ENCODE measurements around the gene RAD51B.

RAD51B gene

DNA sequence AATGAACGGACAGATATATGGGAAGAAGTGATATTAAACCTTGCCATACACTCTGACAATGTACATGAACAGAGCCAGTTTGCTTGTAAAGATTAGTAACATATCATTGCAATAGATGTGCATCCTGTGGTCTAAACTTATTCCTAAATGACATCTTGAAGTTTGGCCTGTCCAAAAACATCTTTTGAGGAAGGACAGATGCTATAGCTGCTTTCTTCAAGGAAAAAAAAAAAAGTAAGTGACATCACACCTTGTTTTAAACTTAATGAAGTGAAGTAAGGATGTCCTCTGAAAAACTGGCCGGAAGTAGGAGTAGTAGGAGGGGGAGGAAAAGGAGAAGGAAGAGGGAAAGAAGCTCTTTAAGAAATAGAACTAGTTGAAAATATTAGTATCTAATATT, 132.8 kb downstream of the RAD51B start:
- TF ChIP-seq, protein P1, sequence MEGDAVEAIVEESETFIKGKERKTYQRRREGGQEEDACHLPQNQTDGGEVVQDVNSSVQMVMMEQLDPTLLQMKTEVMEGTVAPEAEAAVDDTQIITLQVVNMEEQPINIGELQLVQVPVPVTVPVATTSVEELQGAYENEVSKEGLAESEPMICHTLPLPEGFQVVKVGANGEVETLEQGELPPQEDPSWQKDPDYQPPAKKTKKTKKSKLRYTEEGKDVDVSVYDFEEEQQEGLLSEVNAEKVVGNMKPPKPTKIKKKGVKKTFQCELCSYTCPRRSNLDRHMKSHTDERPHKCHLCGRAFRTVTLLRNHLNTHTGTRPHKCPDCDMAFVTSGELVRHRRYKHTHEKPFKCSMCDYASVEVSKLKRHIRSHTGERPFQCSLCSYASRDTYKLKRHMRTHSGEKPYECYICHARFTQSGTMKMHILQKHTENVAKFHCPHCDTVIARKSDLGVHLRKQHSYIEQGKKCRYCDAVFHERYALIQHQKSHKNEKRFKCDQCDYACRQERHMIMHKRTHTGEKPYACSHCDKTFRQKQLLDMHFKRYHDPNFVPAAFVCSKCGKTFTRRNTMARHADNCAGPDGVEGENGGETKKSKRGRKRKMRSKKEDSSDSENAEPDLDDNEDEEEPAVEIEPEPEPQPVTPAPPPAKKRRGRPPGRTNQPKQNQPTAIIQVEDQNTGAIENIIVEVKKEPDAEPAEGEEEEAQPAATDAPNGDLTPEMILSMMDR (IDR thresholded peaks at IDR 0.05) = no peak

DNA sequence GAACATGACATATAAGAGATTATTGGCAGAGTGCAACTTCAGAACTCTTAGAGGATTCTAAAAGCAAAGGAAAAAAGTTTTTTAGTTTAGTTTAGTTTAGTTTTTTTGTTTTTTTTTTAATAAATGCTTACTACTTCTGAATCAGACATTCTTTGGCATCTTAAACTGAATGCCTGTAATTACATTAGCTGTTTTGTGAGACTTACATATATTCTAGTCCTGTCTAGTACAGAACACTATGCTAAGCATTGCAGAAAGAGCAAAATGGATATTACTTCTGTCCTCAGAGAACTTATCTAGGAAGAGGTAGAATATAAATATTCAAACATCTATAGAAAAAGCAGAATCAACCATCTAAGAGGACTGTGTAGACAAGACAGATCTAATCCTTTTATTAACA, 133.2 kb downstream of the RAD51B start:
- TF ChIP-seq, protein P1 (IDR thresholded peaks at IDR 0.05) = no peak

DNA sequence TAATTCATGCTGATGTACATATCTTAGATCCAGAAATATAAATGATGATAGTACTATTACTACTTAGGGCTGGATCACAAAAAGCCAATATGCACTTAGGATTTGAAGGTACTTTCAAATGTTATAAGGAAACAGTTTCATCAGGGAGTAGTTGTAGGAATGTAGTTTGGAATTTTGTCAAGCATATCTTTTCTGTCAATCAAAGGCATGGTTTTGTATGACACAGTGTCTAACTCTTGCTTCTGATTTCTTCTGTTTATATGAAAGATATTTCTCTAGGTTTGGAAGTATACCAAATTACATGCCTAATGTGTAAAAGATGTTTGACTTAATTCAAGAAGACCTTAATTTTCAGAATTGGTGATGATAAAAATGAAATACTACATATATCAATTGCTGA, 135.7 kb downstream of the RAD51B start:
- TF ChIP-seq, protein P1 (IDR thresholded peaks at IDR 0.05) = no peak

DNA sequence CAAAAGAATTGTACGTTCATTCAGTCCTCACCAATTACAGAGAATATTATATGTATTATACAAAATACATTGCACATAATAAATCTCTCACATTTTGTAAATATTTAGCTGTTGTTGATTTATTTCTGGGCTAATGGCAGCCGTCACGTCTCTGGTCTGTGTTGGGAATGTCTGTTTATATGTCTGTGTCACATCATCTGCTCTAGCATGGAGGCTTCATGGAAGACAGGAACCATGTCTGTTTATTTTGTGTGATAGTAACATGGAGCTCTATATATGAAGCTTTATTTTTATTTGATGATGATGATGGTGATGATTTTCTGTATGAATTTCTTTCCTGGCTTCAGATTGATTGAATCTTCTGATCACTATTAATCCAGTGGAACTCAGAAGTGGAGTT, 138.4 kb downstream of the RAD51B start:
- TF ChIP-seq, protein P1 (IDR thresholded peaks at IDR 0.05) = no peak

DNA sequence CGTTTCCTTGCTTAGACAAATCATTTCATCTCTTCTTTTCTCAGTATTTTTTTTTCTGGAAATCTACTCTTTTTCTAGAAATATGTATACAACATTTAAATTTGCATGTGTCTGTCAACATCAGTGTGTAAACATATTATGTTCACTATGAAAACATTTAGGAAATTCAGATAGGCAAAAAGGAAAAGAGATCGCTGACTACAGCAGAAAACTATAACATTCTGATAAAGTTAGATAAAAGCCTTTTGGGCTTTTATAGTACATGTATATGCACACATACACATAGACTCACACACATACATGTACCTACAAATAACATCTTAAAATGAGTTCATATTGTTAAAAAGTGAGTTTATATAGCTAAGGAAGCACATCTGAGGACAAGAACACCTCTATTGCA, 142.1 kb downstream of the RAD51B start:
- TF ChIP-seq, protein P1 (IDR thresholded peaks at IDR 0.05) = no peak

DNA sequence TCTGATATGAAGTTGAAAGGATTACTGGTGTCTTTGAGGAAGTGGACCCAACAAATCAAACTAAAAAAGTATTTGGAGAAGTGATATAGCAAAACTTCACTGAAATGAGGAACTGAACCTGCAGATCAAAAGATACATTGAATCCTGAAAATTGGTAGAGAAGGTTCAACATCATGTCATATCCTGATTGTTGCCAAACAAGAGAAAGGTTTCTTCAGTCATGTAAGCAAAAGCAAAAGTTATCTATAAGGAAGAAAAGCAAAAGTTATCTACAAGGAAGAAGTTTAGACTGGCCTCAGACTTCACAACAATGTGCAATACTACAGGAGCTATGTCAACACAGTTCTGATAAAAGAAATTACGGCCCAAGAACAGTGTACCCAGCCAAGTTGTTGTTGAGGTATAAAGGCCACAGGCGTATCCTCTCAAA, 142.7 kb downstream of the RAD51B start:
- TF ChIP-seq, protein P1 (IDR thresholded peaks at IDR 0.05) = no peak

DNA sequence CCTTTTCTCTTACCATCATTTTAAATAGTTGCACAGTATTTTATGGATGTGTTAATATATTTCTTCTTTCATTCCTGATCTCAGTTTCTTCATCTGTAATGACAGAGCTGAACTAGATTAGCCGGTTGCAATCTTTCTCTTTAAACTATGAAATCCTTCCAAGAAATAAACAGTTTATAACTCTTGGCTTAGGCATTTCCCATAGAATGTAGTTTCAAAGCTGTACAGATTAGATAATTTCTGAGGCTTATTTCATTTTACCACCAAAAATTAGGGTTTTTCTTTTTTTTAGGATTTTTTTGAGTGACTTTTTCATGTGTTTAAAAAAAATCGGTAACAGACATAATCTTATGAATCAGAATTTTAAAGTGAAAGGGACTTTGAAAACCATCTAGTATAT, 144.0 kb downstream of the RAD51B start:
- TF ChIP-seq, protein P1 (IDR thresholded peaks at IDR 0.05) = no peak
